Trophoblast cell (in vitro differentiated cells and primary cell): ENCODE data around the gene LACTBL1.
"Not testable (repeated sequence)": the region's sequence is repeated elsewhere in the genome, so short reads cannot be mapped to it uniquely, and the experiment has no call there.

ENCODE experiments used
- DNase-seq, 2 donors: peaks; one replicate each; pipeline ENCODE4 v3.0.0-alpha.2; 2016
- H2AFZ ChIP-seq: 2 replicates; pipeline ENCODE4 v1.6.1; 2013; ENCODE audit warnings: low read length, moderate library complexity, mild to moderate bottlenecking; ENCODE audit not compliant: insufficient read depth, poor library complexity
- H2AK5ac ChIP-seq: 2 replicates; pipeline ENCODE4 v1.6.1; 2013; ENCODE audit warnings: mild to moderate bottlenecking, low read length
- H2BK120ac ChIP-seq: 2 replicates; pipeline ENCODE4 v1.6.1; 2013; ENCODE audit warnings: low read length, mild to moderate bottlenecking, moderate library complexity; ENCODE audit not compliant: insufficient read depth, poor library complexity
- H2BK12ac ChIP-seq: 2 replicates; pipeline ENCODE4 v1.6.1; 2013; ENCODE audit warnings: mild to moderate bottlenecking, low read length, moderate library complexity
- H2BK5ac ChIP-seq: 2 replicates; pipeline ENCODE4 v1.6.1; 2013; ENCODE audit warnings: low read length, low read depth, moderate library complexity, mild to moderate bottlenecking; ENCODE audit not compliant: poor library complexity
- H3K14ac ChIP-seq: 2 replicates; pipeline ENCODE4 v1.6.1; 2013; ENCODE audit warnings: mild to moderate bottlenecking, low read length
- H3K18ac ChIP-seq: 2 replicates; pipeline ENCODE4 v1.6.1; 2013; ENCODE audit warnings: mild to moderate bottlenecking, low read length
- H3K23ac ChIP-seq: 2 replicates; pipeline ENCODE4 v1.6.1; 2013; ENCODE audit warnings: low read length
- H3K27ac ChIP-seq: 2 replicates; pipeline ENCODE4 v1.5.1; 2013; ENCODE audit warnings: low read depth, mild to moderate bottlenecking, inconsistent platforms, low read length, moderate library complexity
- H3K27me3 ChIP-seq: 2 replicates; pipeline ENCODE4 v1.6.1; 2013; ENCODE audit warnings: inconsistent platforms, mild to moderate bottlenecking, low read length, moderate library complexity; ENCODE audit not compliant: insufficient read depth
- H3K36me3 ChIP-seq, 2 experiments: 1 replicate in 1 of 2; 2 replicates in 1 of 2; pipeline ENCODE4 v1.6.1; 2013; ENCODE audit warnings: low read length in 2 of 2, mild to moderate bottlenecking in 2 of 2, moderate library complexity in 1 of 2; ENCODE audit not compliant: insufficient read depth in 2 of 2, control insufficient read depth in 1 of 2
- H3K4ac ChIP-seq: 2 replicates; pipeline ENCODE4 v1.6.1; 2013; ENCODE audit warnings: low read depth, mild to moderate bottlenecking, low read length, moderate library complexity
- H3K4me1 ChIP-seq, 2 experiments: 1 replicate in 1 of 2; 2 replicates in 1 of 2; pipeline ENCODE4 v1.6.1; 2013; ENCODE audit warnings: low read length in 2 of 2, mild to moderate bottlenecking in 2 of 2, moderate library complexity in 1 of 2; ENCODE audit not compliant: insufficient read depth in 2 of 2, control insufficient read depth in 1 of 2
- H3K4me2 ChIP-seq: 2 replicates; pipeline ENCODE4 v1.6.1; 2013; ENCODE audit warnings: inconsistent platforms, mild to moderate bottlenecking, low read length, moderate library complexity
- H3K4me3 ChIP-seq: 2 replicates; pipeline ENCODE4 v1.5.1; 2013; ENCODE audit warnings: mild to moderate bottlenecking, low read depth, low read length, inconsistent platforms
- H3K79me1 ChIP-seq: one replicate; pipeline ENCODE4 v1.6.1; 2013; ENCODE audit warnings: low read length
- H3K79me2 ChIP-seq: 2 replicates; pipeline ENCODE4 v1.6.1; 2013; ENCODE audit warnings: low read length, mild to moderate bottlenecking; ENCODE audit not compliant: control insufficient read depth, insufficient read depth, poor library complexity
- H3K9ac ChIP-seq: 2 replicates; pipeline ENCODE4 v1.6.1; 2013; ENCODE audit warnings: mild to moderate bottlenecking, low read length
- H3K9me3 ChIP-seq: 2 replicates; pipeline ENCODE4 v1.6.1; 2013; ENCODE audit warnings: low read depth, mild to moderate bottlenecking, control low read depth, inconsistent platforms, low read length; ENCODE audit not compliant: insufficient read depth
- H4K12ac ChIP-seq: 2 replicates; pipeline ENCODE4 v1.6.1; 2013; ENCODE audit warnings: low read depth, mild to moderate bottlenecking, low read length, moderate library complexity
- H4K8ac ChIP-seq: 2 replicates; pipeline ENCODE4 v1.6.1; 2013; ENCODE audit warnings: low read depth, mild to moderate bottlenecking, low read length, moderate library complexity
- H4K91ac ChIP-seq: one replicate; pipeline ENCODE4 v1.6.1; 2013; ENCODE audit warnings: low read depth, mild to moderate bottlenecking, low read length, moderate library complexity
- WGBS: extraction: QIAGEN DNeasy Blood & Tissue Kit; methylation state at CpG from one replicate; pipeline ENCODE4 v1.1.7; 2013; ENCODE audit warnings: missing lambda C conversion rate; ENCODE audit not compliant: insufficient read length, insufficient coverage; ENCODE audit errors: extremely low coverage; 5-methylcytosine and 5-hydroxymethylcytosine counted together

LACTBL1 gene

DNA sequence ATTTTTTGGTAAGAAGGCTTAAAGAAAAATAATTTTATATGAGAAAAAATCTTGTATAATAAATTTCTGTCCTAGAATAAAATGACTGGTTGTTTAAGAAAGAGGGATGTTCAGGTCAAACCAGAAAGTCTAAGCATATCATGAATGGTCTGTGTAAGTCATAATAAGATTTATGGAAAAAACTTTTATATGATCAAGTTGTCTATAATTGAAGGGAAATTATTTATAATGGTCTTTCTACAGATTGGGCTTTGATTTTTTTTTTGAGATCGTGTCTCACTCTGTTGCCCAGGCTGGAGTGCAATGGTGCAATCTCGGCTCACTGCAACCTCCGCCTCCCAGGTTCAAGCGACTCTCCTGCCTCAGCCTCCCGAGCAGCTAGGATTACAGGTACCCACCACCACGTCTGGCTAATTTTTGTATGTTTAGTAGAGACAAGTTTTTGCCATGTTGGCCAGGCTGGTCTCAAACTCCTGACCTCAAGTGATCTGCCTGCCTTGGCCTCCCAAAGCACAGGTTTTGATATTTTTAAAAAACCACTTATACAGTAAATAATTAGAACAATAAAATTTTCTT, 20.6 kb upstream of the LACTBL1 start:
- not testable (repeated sequence) for H3K4me1 ChIP-seq, H2BK12ac ChIP-seq
- WGBS = no CpG with 5 or more reads among the region's 6 CpGs

DNA sequence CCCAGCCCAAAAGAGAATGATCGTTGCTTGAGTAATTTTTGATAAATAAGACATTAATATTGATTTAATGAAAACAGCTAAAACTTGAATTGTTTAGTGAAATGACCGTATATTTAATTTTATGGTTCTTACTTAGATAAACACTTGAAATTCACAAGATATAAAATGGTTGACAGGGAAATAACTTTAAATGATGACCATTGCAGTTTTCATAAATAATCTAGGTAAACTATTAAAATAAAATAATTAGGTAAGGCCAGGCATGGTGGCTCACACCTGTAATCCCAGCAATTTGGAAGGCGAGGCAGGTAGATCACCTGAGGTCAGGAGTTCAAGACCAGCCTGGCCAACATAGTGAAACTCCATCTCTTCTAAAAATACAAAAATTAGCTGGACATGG, 19.7 kb upstream of the LACTBL1 start:
- H3K4me1 ChIP-seq, H4K8ac ChIP-seq, H2BK120ac ChIP-seq, H3K23ac ChIP-seq, H3K9ac ChIP-seq, H3K4ac ChIP-seq, H2BK12ac ChIP-seq, H2AK5ac ChIP-seq, H2AFZ ChIP-seq, H3K27ac ChIP-seq, H4K91ac ChIP-seq, H3K4me2 ChIP-seq, H3K27me3 ChIP-seq, H3K4me3 ChIP-seq, H3K36me3 ChIP-seq, H2BK5ac ChIP-seq, H3K79me1 ChIP-seq, H3K14ac ChIP-seq, H3K18ac ChIP-seq, DNase-seq, H3K9me3 ChIP-seq, H4K12ac ChIP-seq, H3K79me2 ChIP-seq: not testable (repeated sequence)
- WGBS = no CpG with 5 or more reads among the region's 3 CpGs

More for the DNA sequence above, 20.6 kb upstream of the LACTBL1 start:
- not testable (repeated sequence) for H3K4ac ChIP-seq, H3K79me1 ChIP-seq, H3K36me3 ChIP-seq, DNase-seq, H3K27me3 ChIP-seq, H3K4me2 ChIP-seq, H3K23ac ChIP-seq, H4K8ac ChIP-seq, H2BK120ac ChIP-seq, H4K91ac ChIP-seq, H2AK5ac ChIP-seq, H3K18ac ChIP-seq, H3K27ac ChIP-seq, H3K14ac ChIP-seq, H2BK5ac ChIP-seq, H3K9ac ChIP-seq, H4K12ac ChIP-seq, H3K79me2 ChIP-seq, H2AFZ ChIP-seq, H3K9me3 ChIP-seq, H3K4me3 ChIP-seq

DNA sequence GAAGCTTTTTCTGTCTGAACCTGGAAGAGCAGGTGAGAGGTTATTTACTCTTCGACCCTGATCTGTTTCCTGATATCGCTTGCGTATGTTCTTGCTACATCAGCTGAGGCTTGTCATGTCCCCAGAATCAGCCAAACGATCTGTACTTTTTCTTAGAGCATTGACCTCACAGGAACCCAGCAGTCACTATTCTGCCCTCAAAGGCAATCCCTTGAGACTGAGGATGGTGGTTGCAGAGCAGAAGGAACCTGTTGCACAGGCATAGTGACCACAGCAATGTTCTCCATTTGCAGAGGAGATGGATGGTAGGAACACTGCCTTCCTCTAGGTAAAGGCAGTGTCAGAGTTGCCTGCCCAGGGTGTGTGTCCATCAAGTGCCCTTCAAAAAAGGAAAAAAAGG, 11.3 kb upstream of the LACTBL1 start:
- Histone ChIP-seq H3K18ac (no peak overlapping the region), H2BK5ac (no peak overlapping the region), H4K8ac (no peak overlapping the region), H3K79me2 (no peaks in the 10 kb centered on the region), H4K91ac (no peak overlapping the region), H3K4me3 (no peak overlapping the region), H2BK120ac (no peak overlapping the region), H3K14ac (no peak overlapping the region), H2AFZ (no peak overlapping the region), H2AK5ac (no peak overlapping the region), H2BK12ac (no peak overlapping the region), H3K4me2 (no peak overlapping the region), H3K27ac (no peak overlapping the region), H3K4ac (no peak overlapping the region), H3K9ac (no peak overlapping the region), H3K9me3 (no peaks in the 10 kb centered on the region), H3K36me3 (no peaks in the 10 kb centered on the region), H3K4me1 (peaks cover 0 to 3% of the 10 kb centered on the region in 2 experiments), H4K12ac (no peak overlapping the region), H3K27me3 (no peaks in the 10 kb centered on the region), H3K79me1 (peaks cover 2% of the 10 kb centered on the region), H3K23ac (no peak overlapping the region)
- DNase-seq = peak; percentile 92 to 98
- whole genome bisulfite sequencing = no CpG with 5 or more reads among the region's 4 CpGs

DNA sequence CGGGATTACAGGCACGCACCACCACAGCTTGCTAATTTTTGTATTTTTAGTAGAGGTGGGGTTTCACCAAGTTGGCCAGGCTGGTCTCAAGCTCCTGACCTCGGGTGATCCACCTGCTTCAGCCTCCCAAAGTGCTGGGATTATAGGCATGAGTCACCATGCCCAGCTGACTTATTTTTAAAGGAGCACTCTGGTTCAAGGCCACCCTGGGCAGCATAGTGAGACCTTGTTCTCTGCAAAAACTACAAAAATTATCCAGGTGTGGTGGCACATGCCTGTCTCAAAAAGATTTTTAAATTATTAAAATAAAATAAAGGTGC, 7.8 kb upstream of the LACTBL1 start:
- DNase-seq, H3K27ac ChIP-seq: not testable (repeated sequence)
- WGBS = no CpG with 5 or more reads among the region's 3 CpGs

More for the DNA sequence above, 7.8 kb upstream of the LACTBL1 start:
- H2AK5ac ChIP-seq, H3K79me2 ChIP-seq, H2BK12ac ChIP-seq, H3K27me3 ChIP-seq, H3K4me3 ChIP-seq, H3K4ac ChIP-seq, H3K14ac ChIP-seq, H3K79me1 ChIP-seq, H3K36me3 ChIP-seq, H2AFZ ChIP-seq, H3K4me1 ChIP-seq, H2BK5ac ChIP-seq, H4K12ac ChIP-seq, H3K9me3 ChIP-seq, H3K9ac ChIP-seq, H3K18ac ChIP-seq, H3K23ac ChIP-seq, H4K91ac ChIP-seq, H4K8ac ChIP-seq, H3K4me2 ChIP-seq, H2BK120ac ChIP-seq: not testable (repeated sequence)
